MM.1S (cell line): ENCODE measurements around the gene CCN2.

Experiments
- DNase-seq: peaks from one replicate; pipeline ENCODE4 v3.0.0-alpha.2; 2015
- H2AFZ ChIP-seq: fragments of 300-600 bp; sonication (generic); 2 replicates; pipeline ENCODE4 v1.6.0; 2016; ENCODE audit warnings: antibody characterized with exemption, low read length
- H3F3A ChIP-seq: fragments of 300-600 bp; sonication (generic); 2 replicates; pipeline ENCODE4 v1.6.1; 2016; ENCODE audit warnings: mild to moderate bottlenecking, antibody characterized with exemption, low read length, moderate library complexity, mixed read lengths; ENCODE audit not compliant: insufficient read depth
- H3K27ac ChIP-seq: fragments of 300-600 bp; sonication (generic); 2 replicates; pipeline ENCODE4 v1.5.1; 2016; ENCODE audit warnings: mild to moderate bottlenecking, low read length
- H3K27me3 ChIP-seq: fragments of 300-600 bp; sonication (generic); replicated peaks from 2 replicates; pipeline ENCODE4 v1.6.0; 2016; ENCODE audit warnings: low read length; ENCODE audit not compliant: insufficient read depth
- H3K36me3 ChIP-seq: fragments of 300-600 bp; sonication (generic); replicated peaks from 2 replicates; pipeline ENCODE4 v1.6.1; 2016; ENCODE audit warnings: mild to moderate bottlenecking, low read length, mixed read lengths; ENCODE audit not compliant: insufficient read depth
- H3K4me1 ChIP-seq: fragments of 300-600 bp; sonication (generic); 2 replicates; pipeline ENCODE4 v1.6.1; 2016; ENCODE audit warnings: low read length, mixed read lengths
- H3K4me2 ChIP-seq: fragments of 300-600 bp; sonication (generic); 2 replicates; pipeline ENCODE4 v1.6.0; 2016; ENCODE audit warnings: low read depth, low read length
- H3K4me3 ChIP-seq: fragments of 300-600 bp; sonication (generic); 2 replicates; pipeline ENCODE4 v1.5.1; 2016; ENCODE audit warnings: low read length, mixed read lengths
- H3K79me2 ChIP-seq: fragments of 300-600 bp; sonication (generic); 2 replicates; pipeline ENCODE4 v1.6.1; 2016; ENCODE audit warnings: mixed run types, low read length, mixed read lengths
- H3K9ac ChIP-seq: fragments of 300-600 bp; sonication (generic); 2 replicates; pipeline ENCODE4 v1.6.1; 2016; ENCODE audit warnings: low read length, mixed read lengths
- H3K9me2 ChIP-seq: fragments of 300-600 bp; sonication (generic); replicated peaks from 2 replicates; pipeline ENCODE4 v1.6.1; 2016; ENCODE audit warnings: mild to moderate bottlenecking, low read length, mixed read lengths; ENCODE audit not compliant: insufficient read depth
- H3K9me3 ChIP-seq: fragments of 300-600 bp; sonication (generic); replicated peaks from 2 replicates; pipeline ENCODE4 v1.6.1; 2016; ENCODE audit warnings: mild to moderate bottlenecking, low read length, mixed read lengths; ENCODE audit not compliant: insufficient read depth
- H4K20me1 ChIP-seq: fragments of 300-600 bp; sonication (generic); 2 replicates; pipeline ENCODE4 v1.6.1; 2016; ENCODE audit warnings: mild to moderate bottlenecking, low read length, moderate library complexity, mixed read lengths; ENCODE audit not compliant: insufficient read depth
- EZH2 ChIP-seq: fragments of 300-600 bp; sonication (generic); optimal IDR thresholded peaks from 2 replicates; pipeline ENCODE3; 2017; ENCODE audit warnings: low read depth, mild to moderate bottlenecking, antibody characterized with exemption, low read length, mixed read lengths
- EZH2phosphoT487 ChIP-seq: fragments of 300-600 bp; sonication (generic); IDR thresholded peaks from 2 replicates; pipeline ENCODE4 v1.6.1; 2018; ENCODE audit warnings: antibody characterized with exemption, low read length
- TF ChIP-seq, protein P1 (sequence below): fragments of 300-600 bp; sonication (generic); IDR thresholded peaks from 2 replicates; pipeline ENCODE4 v1.5.1; 2016; ENCODE audit warnings: antibody characterized with exemption, low read length, mixed read lengths

CCN2 gene

DNA sequence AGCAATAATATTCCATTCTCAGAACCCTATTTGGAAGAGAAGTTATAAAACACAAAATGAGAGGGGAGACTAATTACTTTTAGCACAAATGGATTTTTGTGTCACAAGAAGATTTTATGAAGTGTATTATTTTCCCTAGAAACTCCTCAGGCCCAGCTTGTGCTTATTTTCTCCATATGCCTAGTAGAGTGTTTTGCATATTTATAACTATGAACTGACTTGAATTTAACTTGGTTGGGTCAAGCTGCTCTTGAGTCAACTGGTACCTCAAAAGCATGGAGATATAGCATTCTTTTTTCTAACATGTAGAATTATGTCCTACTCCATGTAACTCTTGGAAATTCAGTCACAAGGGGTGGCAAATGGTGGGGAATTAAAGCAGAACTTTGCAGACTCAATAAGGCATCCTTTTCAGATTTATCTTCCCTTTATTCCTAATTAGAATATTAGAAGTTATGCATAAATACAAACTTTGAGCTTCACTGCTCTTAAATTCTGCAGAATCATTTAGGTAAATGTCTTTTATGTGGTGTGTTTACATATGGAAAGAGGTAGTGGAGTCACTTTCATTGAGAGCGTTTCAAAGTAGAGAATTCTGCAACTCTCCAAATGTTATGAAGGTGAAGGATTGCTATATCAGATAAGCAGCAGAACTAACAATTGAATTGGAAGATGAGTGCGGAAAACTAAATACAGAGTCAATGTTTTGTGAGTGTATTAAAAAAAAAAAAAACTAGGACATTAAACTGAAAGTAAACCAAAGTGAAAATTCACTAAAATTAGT, 19.1 kb upstream of the CCN2 start:
- DNase-seq, result no peak
- Histone ChIP-seq H2AFZ (no peak overlapping the region), H3K36me3 (no peaks in the 10 kb centered on the region), H3K9ac (no peak overlapping the region), H3K9me2 (no peaks in the 10 kb centered on the region), H3K4me3 (no peak overlapping the region), H3K27ac (no peak overlapping the region), H3K4me1 (peaks cover 6% of the 10 kb centered on the region; the same call in 1 of the 2 replicates), H3K27me3 (no peaks in the 10 kb centered on the region), H3K9me3 (no peaks in the 10 kb centered on the region), H3K4me2 (no peak overlapping the region), H4K20me1 (no peaks in the 10 kb centered on the region), H3K79me2 (no peaks in the 10 kb centered on the region), H3F3A (no peaks in the 10 kb centered on the region)
- TF ChIP-seq, protein P1, sequence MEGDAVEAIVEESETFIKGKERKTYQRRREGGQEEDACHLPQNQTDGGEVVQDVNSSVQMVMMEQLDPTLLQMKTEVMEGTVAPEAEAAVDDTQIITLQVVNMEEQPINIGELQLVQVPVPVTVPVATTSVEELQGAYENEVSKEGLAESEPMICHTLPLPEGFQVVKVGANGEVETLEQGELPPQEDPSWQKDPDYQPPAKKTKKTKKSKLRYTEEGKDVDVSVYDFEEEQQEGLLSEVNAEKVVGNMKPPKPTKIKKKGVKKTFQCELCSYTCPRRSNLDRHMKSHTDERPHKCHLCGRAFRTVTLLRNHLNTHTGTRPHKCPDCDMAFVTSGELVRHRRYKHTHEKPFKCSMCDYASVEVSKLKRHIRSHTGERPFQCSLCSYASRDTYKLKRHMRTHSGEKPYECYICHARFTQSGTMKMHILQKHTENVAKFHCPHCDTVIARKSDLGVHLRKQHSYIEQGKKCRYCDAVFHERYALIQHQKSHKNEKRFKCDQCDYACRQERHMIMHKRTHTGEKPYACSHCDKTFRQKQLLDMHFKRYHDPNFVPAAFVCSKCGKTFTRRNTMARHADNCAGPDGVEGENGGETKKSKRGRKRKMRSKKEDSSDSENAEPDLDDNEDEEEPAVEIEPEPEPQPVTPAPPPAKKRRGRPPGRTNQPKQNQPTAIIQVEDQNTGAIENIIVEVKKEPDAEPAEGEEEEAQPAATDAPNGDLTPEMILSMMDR, result no peak
- TF ChIP-seq EZH2, result no peak
- TF ChIP-seq EZH2phosphoT487, result no peak

DNA sequence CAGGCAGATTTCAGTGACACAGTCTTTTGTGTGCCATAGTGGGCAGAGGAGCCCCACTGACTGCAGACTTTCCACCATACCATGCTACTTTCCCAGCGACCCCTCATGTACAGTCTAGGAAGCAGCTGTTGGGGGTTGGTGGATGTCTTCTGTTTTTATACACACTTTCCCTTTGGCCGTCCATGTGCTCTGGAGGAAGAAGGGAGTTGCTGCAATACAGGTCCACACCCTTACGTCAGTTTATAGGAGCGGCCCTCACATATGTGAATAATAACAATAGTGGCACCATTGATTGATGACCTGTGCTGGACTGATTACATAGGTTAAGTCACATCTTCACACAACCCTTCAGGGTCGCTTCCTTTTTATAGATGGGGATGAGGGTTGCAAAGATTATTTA, 17.5 kb upstream of the CCN2 start:
- no peaks in the 10 kb centered on the region for H3K79me2 ChIP-seq
- H3K27ac ChIP-seq, result no peak overlapping the region
- H3K9me2 ChIP-seq, result no peaks in the 10 kb centered on the region
- no peak for DNase-seq
- no peak overlapping the region for H2AFZ ChIP-seq
- no peaks in the 10 kb centered on the region for H3F3A ChIP-seq
- no peak overlapping the region for H3K4me2 ChIP-seq
- H3K4me1 ChIP-seq, result peaks cover 6% of the 10 kb centered on the region; the same call in 1 of the 2 replicates
- H4K20me1 ChIP-seq, result no peaks in the 10 kb centered on the region
- no peaks in the 10 kb centered on the region for H3K27me3 ChIP-seq
- H3K36me3 ChIP-seq, result no peaks in the 10 kb centered on the region
- TF ChIP-seq EZH2, result no peak
- TF ChIP-seq, protein P1, result no peak
- TF ChIP-seq EZH2phosphoT487, result no peak
- H3K9me3 ChIP-seq, result no peaks in the 10 kb centered on the region
- no peak overlapping the region for H3K4me3 ChIP-seq
- no peak overlapping the region for H3K9ac ChIP-seq

DNA sequence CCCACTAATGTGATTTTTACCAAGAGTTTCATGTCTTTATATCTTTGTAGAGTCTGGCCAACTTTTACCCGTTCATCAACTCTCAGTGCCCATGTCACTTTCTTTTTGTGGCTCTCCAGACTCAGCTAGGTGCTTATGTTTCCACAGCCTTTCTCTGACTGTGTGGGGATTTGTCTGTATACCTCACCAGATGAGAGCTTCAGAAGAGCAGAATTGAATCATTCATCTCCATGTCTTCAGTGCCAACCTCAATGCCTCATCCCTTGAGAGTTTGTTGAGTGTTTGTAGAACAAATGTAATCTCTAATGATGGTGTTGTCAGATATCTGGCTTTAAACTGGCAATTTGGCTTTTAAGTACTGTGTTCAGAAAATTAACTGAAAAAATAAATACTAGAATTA, 16.8 kb upstream of the CCN2 start:
- no peak for DNase-seq
- Histone ChIP-seq H2AFZ (no peak overlapping the region), H3K4me2 (no peak overlapping the region), H3K27ac (no peak overlapping the region), H3K27me3 (no peaks in the 10 kb centered on the region), H3K9me2 (no peaks in the 10 kb centered on the region), H3K79me2 (no peaks in the 10 kb centered on the region), H3K4me1 (peaks cover 6% of the 10 kb centered on the region; the same call in 1 of the 2 replicates), H3F3A (no peaks in the 10 kb centered on the region), H3K4me3 (no peak overlapping the region), H3K9me3 (no peaks in the 10 kb centered on the region), H3K9ac (no peak overlapping the region), H3K36me3 (no peaks in the 10 kb centered on the region), H4K20me1 (no peaks in the 10 kb centered on the region)
- TF ChIP-seq EZH2 (no peak), EZH2phosphoT487 (no peak)
- TF ChIP-seq, protein P1, result no peak
